Stimulated activated CD4-positive, alpha-beta T cell treated with anti-CD3 and anti-CD28 coated beads, Interleukin-15, amount 100 ng/mL, for 48 hours (primary cell): Measurements from ENCODE around the gene SPINK13.
A peak's percentile ranks its signal among the peaks of the same experiment; 100 is the strongest.

Experiments
- DNase-seq, 2 donors: peaks; one replicate each; pipeline ENCODE4 v3.0.0-alpha.2; 2020; ENCODE audit warnings: low read depth in 2 of 2

SPINK13 gene

GRCh38 chr5:148312153-148312552 is 43.6 kb downstream of the SPINK13 start, which contains the start of gene SPINK7:
Gene SPINK7 (plus strand): TSS chr5:148312423. CDS start chr5:148312484, 61 bp downstream.
- DNase-seq, result no peak

DNA sequence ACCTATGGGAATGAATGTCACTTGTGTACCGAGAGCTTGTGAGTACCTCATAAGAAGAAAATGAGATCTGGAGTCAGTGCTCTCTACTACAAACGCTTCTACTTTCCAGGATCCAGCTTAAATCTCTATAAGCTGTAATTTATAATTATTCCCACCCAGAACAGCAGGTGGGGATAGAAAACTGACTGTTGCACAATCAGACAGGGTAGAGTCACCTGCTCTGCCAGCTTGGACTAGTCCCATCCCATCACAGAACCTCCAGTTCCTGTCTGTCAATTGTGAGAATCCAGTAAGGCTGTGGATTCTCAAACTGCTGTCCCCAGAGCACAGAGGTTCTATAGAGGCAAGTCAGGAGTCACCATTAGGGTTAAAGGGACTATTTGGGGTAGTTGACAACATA is 45.6 kb downstream of the SPINK13 start:
- DNase-seq, result no peak

GRCh38 chr5:148314731-148315130 is 46.1 kb downstream of the SPINK13 start:
- no peak for DNase-seq

DNA sequence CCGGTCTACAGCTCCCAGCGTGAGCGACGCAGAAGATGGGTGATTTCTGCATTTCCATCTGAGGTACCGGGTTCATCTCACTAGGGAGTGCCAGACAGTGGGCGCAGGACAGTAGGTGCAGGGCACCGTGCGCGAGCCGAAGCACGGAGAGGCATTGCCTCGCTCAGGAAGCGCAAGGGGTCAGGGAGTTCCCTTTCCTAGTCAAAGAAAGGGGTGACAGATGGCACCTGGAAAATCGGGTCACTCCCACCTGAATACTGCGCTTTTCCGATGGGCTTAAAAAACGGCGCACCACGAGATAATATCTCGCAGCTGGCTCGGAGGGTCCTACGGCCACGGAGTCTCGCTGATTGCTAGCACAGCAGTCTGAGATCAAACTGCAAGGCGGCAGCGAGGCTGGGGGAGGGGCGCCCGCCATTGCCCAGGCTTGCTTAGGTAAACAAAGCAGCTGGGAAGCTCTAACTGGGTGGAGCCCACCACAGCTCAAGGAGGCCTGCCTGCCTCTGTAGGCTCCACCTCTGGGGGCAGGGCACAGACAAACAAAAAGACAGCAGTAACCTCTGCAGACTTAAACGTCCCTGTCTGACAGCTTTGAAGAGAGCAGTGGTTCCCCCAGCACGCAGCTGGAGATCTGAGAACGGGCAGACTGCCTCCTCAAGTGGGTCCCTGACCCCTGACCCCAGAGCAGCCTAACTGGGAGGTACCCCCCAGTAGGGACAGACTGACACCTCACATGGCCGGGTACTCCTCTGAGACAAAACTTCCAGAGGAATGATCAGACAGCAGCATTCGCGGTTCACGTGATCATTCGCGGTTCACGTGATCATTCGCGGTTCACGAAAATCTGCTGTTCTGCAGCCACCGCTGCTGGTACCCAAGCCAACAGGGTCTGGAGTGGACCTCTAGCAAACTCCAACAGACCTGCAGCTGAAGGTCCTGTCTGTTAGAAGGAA is 51.7 kb downstream of the SPINK13 start:
- DNase-seq, result peak in 1 of 2 donors; percentile 7

GRCh38 chr5:148333262-148333849 is 64.8 kb downstream of the SPINK13 start:
- DNase-seq, result no peak

GRCh38 chr5:148335259-148335658 is 66.7 kb downstream of the SPINK13 start, which contains the start of gene SPINK9:
Gene SPINK9 (plus strand): TSS chr5:148335559. CDS start chr5:148335614, 55 bp downstream.
- no peak for DNase-seq
